ENCODE measurements around the gene SEMA3B. TPM values are rescaled to one million over a fixed set of nuclear protein-coding genes. Genes with fewer than 3 reads are reported as not detected.

SEMA3B gene
- total and polyA plus RNA-seq, 2 donors (not counting 3 experiments of a cell fraction or from before 2014, with no cell fraction given), result 1.2 to 1.5 TPM

DNA sequence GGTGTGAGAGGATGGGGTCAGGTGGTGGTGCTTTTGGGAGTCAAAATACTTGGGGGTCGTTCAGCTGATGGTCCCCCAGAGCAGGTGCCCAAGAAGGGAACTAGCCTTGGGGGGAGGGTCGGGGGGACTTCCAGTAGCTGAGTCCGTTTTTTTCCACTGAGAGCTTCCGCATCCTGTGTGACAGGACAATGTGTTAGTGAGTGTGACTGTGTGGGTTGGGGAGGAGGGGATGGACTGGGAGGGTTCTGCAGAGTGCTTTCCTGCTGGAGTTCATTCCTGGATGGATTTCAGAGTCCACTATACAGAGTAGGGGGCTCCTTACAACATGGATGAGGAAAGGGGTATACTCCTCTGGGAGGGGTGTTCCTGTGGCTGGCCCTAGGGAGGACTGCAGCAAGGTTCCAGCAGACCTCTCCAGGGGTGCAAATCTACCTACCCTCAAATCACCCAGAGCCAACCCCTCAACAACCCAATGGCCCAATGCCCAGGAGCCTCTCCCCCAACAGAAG, 54.2 kb downstream of the SEMA3B start:
- TF ChIP-seq FOS (IDR thresholded peaks at IDR 0.05; ENCODE audit: borderline replicate concordance, insufficient read depth, low read length), result peak; percentile 3
- TF ChIP-seq JUN (IDR thresholded peaks at IDR 0.05; ENCODE audit: borderline replicate concordance, insufficient read depth, insufficient read length, low read depth), result no peak
- Histone ChIP-seq H3K9ac (replicated peaks; ENCODE audit: extremely low read depth, insufficient read depth, low read length) (peak overlapping the region; percentile 88), H3K27ac (ENCODE audit: insufficient read depth, low read depth, low read length) (peak overlapping the region; percentile 99), H2AFZ (ENCODE audit: low read depth, low read length) (no peak overlapping the region), H3K4me1 (ENCODE audit: control insufficient read depth, extremely low read depth, insufficient read depth, low read length) (peaks cover 55% of the 10 kb centered on the region), H3K9me1 (replicated peaks; ENCODE audit: control insufficient read depth, extremely low read depth, insufficient read depth, low read length) (no peaks in the 10 kb centered on the region), H3K4me2 (ENCODE audit: insufficient read depth, low read length) (peak overlapping the region; percentile 75), H4K20me1 (replicated peaks; ENCODE audit: control insufficient read depth, extremely low read depth, insufficient read depth, low read length) (no peaks in the 10 kb centered on the region), H3K36me3 (ENCODE audit: control insufficient read depth in 2 of 2, extremely low read depth in 1 of 2, insufficient read depth in 2 of 2, low read length in 2 of 2) (peaks cover 8 to 27% of the 10 kb centered on the region in 2 experiments), H3K79me2 (ENCODE audit: control insufficient read depth, insufficient read depth, low read length) (peaks cover 48% of the 10 kb centered on the region), H3K27me3 (ENCODE audit: control insufficient read depth in 2 of 2, insufficient read depth in 2 of 2, low read length in 2 of 2) (no peaks in the 10 kb centered on the region), H3K9me3 (replicated peaks; ENCODE audit: control insufficient read depth, insufficient read depth, low read length) (no peaks in the 10 kb centered on the region), H3K4me3 (replicated peaks in 1 of 3; ENCODE audit: insufficient read depth in 1 of 3, low read depth in 1 of 3, low read length in 3 of 3) (peak overlapping the region in 2 of 3 experiments; percentile 62 to 89)
- no TSS peak for BruUV-seq (replicated peaks)
- POLR2A ChIA-PET, result interaction anchor here (0.6 to 5.1 kb wide), 3 partner anchors 13 to 215 kb away, joined by 3 to 38 read pairs (median 5); partner anchors contain the start of genes HYAL3 and NAA80
- DNase-seq (ENCODE audit: low read depth, low spot score) (peak; percentile 76), FAIRE-seq (no peak)
- intact Hi-C loops (cut with micrococcal nuclease) (loop anchor here (1.0 to 2.0 kb wide), 3 partner anchors 11 to 156 kb away; partner anchors contain the start of genes HYAL3 and NAA80), dilution Hi-C loops (cut with MboI; ENCODE audit: extremely low pct_ligation_motif_present, low sequenced_read_pairs) (no loop called here)
- CTCF ChIA-PET, result interaction anchor here (0.8 to 4.3 kb wide), 15 partner anchors 9 to 219 kb away, joined by 3 to 66 read pairs (median 10); partner anchors contain the start of genes CYB561D2, HYAL1, HYAL3 and NAA80

DNA sequence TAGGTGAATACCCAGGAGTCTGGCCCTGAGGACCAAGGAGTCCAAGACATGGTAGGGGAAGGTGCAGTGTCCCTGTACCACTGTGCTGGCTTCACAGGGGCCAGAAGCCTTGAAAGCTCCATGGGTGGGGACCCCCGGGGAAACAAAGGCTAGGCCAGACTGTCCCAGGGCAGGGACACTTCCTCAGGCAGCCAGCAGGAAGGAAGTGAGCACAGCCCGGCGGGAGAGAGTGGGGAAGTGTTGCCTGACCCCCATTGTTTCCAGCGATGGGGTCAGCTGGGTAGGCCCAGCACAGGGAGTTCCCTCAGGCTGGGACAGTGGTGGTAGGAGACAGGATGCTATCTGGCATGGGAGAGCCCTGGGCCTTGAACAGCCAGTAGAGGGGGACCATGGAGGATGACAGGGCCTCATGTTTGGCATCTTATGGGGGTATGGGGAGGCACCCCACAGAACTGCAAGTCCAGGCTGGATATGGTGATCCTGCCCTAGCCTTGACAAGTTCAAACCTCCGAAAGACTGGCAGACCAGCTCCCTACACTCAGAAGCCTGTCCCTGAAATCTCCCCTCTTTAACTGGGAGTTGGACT, 54.8 kb downstream of the SEMA3B start:
- no TSS peak for BruUV-seq (replicated peaks)
- POLR2A ChIA-PET, result interaction anchor here (1.5 to 5.1 kb wide), 2 partner anchors 12 to 25 kb away, joined by 5 to 38 read pairs; partner anchors contain the start of genes HYAL3 and NAA80
- Histone ChIP-seq H3K9me1 (replicated peaks; ENCODE audit: control insufficient read depth, extremely low read depth, insufficient read depth, low read length) (no peaks in the 10 kb centered on the region), H4K20me1 (replicated peaks; ENCODE audit: control insufficient read depth, extremely low read depth, insufficient read depth, low read length) (no peaks in the 10 kb centered on the region), H3K9ac (replicated peaks; ENCODE audit: extremely low read depth, insufficient read depth, low read length) (peak overlapping the region; percentile 88), H3K4me2 (ENCODE audit: insufficient read depth, low read length) (peak overlapping the region; percentile 75), H3K27ac (ENCODE audit: insufficient read depth, low read depth, low read length) (peak overlapping the region; percentile 99), H3K36me3 (ENCODE audit: control insufficient read depth in 2 of 2, extremely low read depth in 1 of 2, insufficient read depth in 2 of 2, low read length in 2 of 2) (peaks cover 8 to 21% of the 10 kb centered on the region in 2 experiments), H3K4me1 (ENCODE audit: control insufficient read depth, extremely low read depth, insufficient read depth, low read length) (peaks cover 53% of the 10 kb centered on the region), H3K4me3 (replicated peaks in 1 of 3; ENCODE audit: insufficient read depth in 1 of 3, low read depth in 1 of 3, low read length in 3 of 3) (peak overlapping the region in 1 of 3 experiments; percentile 25), H3K9me3 (replicated peaks; ENCODE audit: control insufficient read depth, insufficient read depth, low read length) (no peaks in the 10 kb centered on the region), H3K27me3 (ENCODE audit: control insufficient read depth in 2 of 2, insufficient read depth in 2 of 2, low read length in 2 of 2) (no peaks in the 10 kb centered on the region), H2AFZ (ENCODE audit: low read depth, low read length) (no peak overlapping the region), H3K79me2 (ENCODE audit: control insufficient read depth, insufficient read depth, low read length) (peaks cover 43% of the 10 kb centered on the region)
- TF ChIP-seq, protein P1, sequence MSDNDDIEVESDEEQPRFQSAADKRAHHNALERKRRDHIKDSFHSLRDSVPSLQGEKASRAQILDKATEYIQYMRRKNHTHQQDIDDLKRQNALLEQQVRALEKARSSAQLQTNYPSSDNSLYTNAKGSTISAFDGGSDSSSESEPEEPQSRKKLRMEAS (IDR thresholded peaks at IDR 0.05; ENCODE audit: insufficient read depth, insufficient read length), result no peak
- peak; percentile 47 for TF ChIP-seq GATA2 (IDR thresholded peaks at IDR 0.05; ENCODE audit: insufficient read depth, insufficient read length, low read depth, low read length)
- TF ChIP-seq, protein P2, sequence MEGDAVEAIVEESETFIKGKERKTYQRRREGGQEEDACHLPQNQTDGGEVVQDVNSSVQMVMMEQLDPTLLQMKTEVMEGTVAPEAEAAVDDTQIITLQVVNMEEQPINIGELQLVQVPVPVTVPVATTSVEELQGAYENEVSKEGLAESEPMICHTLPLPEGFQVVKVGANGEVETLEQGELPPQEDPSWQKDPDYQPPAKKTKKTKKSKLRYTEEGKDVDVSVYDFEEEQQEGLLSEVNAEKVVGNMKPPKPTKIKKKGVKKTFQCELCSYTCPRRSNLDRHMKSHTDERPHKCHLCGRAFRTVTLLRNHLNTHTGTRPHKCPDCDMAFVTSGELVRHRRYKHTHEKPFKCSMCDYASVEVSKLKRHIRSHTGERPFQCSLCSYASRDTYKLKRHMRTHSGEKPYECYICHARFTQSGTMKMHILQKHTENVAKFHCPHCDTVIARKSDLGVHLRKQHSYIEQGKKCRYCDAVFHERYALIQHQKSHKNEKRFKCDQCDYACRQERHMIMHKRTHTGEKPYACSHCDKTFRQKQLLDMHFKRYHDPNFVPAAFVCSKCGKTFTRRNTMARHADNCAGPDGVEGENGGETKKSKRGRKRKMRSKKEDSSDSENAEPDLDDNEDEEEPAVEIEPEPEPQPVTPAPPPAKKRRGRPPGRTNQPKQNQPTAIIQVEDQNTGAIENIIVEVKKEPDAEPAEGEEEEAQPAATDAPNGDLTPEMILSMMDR (IDR thresholded peaks at IDR 0.05; ENCODE audit: extremely low read depth in 1 of 2, insufficient read depth in 1 of 2, low read depth in 1 of 2, low read length in 2 of 2), result peak in 1 of 2 donors; percentile 13
- peak; percentile 90 for TF ChIP-seq POLR2A (IDR thresholded peaks at IDR 0.05; ENCODE audit: low read depth, low read length)
- TF ChIP-seq EZH2 (IDR thresholded peaks at IDR 0.05; ENCODE audit: borderline replicate concordance, low read depth, low read length, severe bottlenecking), result no peak
- peak; percentile 54 for TF ChIP-seq JUN (IDR thresholded peaks at IDR 0.05; ENCODE audit: borderline replicate concordance, insufficient read depth, insufficient read length, low read depth)
- peak; percentile 27 for TF ChIP-seq MYC (IDR thresholded peaks at IDR 0.05; ENCODE audit: low read depth, low read length)
- peak; percentile 70 for TF ChIP-seq FOS (IDR thresholded peaks at IDR 0.05; ENCODE audit: borderline replicate concordance, insufficient read depth, low read length)
- peak; percentile 98 for TF ChIP-seq POLR2AphosphoS5 (IDR thresholded peaks at IDR 0.05; ENCODE audit: insufficient read depth, low read depth, low read length)
- dilution Hi-C loops (cut with MboI; ENCODE audit: extremely low pct_ligation_motif_present, low sequenced_read_pairs) (no loop called here), intact Hi-C loops (cut with micrococcal nuclease) (loop anchor here (1.0 to 2.0 kb wide), 6 partner anchors 11 to 157 kb away; partner anchors contain the start of genes HYAL3 and NAA80)
- CTCF ChIA-PET, result interaction anchor here (0.7 to 4.3 kb wide), 21 partner anchors 9 to 219 kb away, joined by 3 to 66 read pairs (median 8); partner anchors contain the start of genes CYB561D2, HYAL1, HYAL3 and IFRD2
- FAIRE-seq (no peak), DNase-seq (ENCODE audit: low read depth, low spot score) (peak; percentile 95)
